Measurements from ENCODE around the gene APOA4.

The APOA4 gene

DNA sequence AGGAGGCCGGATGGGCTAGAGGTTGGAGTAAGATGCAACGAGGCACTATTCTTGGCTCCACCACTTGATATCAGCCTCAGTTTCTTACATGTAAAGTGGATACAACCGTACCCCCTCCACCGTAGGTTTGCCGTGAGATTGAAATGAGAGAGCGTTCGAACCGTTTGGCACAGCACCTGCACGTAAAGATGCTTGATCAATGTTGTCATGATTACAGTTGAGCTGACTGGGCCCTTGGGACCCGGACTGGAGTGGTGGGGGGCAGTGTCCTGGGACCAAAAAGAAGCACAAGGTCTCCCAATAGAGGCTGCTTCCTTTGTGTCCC lies 10.3 kb upstream of the APOA4 start:
- ATAC-seq (replicated peaks; ENCODE audit: extremely low read depth, poor library complexity, severe bottlenecking), result no peak
- no peak for DNase-seq (ENCODE audit: low spot score in 2 of 2)
- H3K4me1 Mint-ChIP-seq, result peaks cover 17% of the 10 kb centered on the region
- no peak overlapping the region for H3K4me3 Mint-ChIP-seq
- peaks cover 3% of the 10 kb centered on the region for H3K36me3 Mint-ChIP-seq (ENCODE audit: insufficient read depth)
- H3K27me3 Mint-ChIP-seq, result no peaks in the 10 kb centered on the region
- H3K9me3 Mint-ChIP-seq, result no peaks in the 10 kb centered on the region
- no peak overlapping the region for H3K27ac Mint-ChIP-seq (ENCODE audit: low read depth)

DNA sequence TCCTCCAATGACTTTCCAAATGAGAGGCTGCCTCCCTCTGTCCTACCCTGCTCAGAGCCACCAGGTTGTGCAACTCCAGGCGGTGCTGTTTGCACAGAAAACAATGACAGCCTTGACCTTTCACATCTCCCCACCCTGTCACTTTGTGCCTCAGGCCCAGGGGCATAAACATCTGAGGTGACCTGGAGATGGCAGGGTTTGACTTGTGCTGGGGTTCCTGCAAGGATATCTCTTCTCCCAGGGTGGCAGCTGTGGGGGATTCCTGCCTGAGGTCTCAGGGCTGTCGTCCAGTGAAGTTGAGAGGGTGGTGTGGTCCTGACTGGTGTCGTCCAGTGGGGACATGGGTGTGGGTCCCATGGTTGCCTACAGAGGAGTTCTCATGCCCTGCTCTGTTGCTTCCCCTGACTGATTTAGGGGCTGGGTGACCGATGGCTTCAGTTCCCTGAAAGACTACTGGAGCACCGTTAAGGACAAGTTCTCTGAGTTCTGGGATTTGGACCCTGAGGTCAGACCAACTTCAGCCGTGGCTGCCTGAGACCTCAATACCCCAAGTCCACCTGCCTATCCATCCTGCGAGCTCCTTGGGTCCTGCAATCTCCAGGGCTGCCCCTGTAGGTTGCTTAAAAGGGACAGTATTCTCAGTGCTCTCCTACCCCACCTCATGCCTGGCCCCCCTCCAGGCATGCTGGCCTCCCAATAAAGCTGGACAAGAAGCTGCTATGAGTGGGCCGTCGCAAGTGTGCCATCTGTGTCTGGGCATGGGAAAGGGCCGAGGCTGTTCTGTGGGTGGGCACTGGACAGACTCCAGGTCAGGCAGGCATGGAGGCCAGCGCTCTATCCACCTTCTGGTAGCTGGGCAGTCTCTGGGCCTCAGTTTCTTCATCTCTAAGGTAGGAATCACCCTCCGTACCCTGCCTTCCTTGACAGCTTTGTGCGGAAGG lies 9.5 kb upstream of the APOA4 start:
- no peak for ATAC-seq (replicated peaks; ENCODE audit: extremely low read depth, poor library complexity, severe bottlenecking)
- H3K36me3 Mint-ChIP-seq (ENCODE audit: insufficient read depth), result peaks cover 3% of the 10 kb centered on the region
- no peaks in the 10 kb centered on the region for H3K27me3 Mint-ChIP-seq
- H3K27ac Mint-ChIP-seq (ENCODE audit: low read depth), result no peak overlapping the region
- DNase-seq (ENCODE audit: low spot score in 2 of 2), result no peak
- no peak overlapping the region for H3K4me3 Mint-ChIP-seq
- peaks cover 17% of the 10 kb centered on the region for H3K4me1 Mint-ChIP-seq
- no peaks in the 10 kb centered on the region for H3K9me3 Mint-ChIP-seq

DNA sequence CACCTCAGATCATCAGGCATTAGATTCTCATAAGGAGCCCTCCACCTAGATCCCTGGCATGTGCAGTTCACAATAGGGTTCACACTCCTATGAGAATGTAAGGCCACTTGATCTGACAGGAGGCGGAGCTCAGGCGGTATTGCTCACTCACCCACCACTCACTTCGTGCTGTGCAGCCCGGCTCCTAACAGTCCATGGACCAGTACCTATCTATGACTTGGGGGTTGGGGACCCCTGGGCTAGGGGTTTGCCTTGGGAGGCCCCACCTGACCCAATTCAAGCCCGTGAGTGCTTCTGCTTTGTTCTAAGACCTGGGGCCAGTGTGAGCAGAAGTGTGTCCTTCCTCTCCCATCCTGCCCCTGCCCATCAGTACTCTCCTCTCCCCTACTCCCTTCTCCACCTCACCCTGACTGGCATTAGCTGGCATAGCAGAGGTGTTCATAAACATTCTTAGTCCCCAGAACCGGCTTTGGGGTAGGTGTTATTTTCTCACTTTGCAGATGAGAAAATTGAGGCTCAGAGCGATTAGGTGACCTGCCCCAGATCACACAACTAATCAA lies 8.8 kb upstream of the APOA4 start:
- Mint-ChIP-seq H3K27ac (ENCODE audit: low read depth) (no peak overlapping the region), H3K9me3 (no peaks in the 10 kb centered on the region)
- no peak for ATAC-seq (replicated peaks; ENCODE audit: extremely low read depth, poor library complexity, severe bottlenecking)

DNA sequence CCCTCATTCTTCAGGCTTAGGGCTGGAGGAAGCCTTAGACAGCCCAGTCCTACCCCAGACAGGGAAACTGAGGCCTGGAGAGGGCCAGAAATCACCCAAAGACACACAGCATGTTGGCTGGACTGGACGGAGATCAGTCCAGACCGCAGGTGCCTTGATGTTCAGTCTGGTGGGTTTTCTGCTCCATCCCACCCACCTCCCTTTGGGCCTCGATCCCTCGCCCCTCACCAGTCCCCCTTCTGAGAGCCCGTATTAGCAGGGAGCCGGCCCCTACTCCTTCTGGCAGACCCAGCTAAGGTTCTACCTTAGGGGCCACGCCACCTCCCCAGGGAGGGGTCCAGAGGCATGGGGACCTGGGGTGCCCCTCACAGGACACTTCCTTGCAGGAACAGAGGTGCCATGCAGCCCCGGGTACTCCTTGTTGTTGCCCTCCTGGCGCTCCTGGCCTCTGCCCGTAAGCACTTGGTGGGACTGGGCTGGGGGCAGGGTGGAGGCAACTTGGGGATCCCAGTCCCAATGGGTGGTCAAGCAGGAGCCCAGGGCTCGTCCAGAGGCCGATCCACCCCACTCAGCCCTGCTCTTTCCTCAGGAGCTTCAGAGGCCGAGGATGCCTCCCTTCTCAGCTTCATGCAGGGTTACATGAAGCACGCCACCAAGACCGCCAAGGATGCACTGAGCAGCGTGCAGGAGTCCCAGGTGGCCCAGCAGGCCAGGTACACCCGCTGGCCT lies 7.2 kb upstream of the APOA4 start:
- H3K9me3 Mint-ChIP-seq, result no peaks in the 10 kb centered on the region
- H3K27me3 Mint-ChIP-seq, result no peaks in the 10 kb centered on the region
- no peak for DNase-seq (ENCODE audit: low spot score in 2 of 2)
- H3K4me1 Mint-ChIP-seq, result peaks cover 8% of the 10 kb centered on the region
- no peaks in the 10 kb centered on the region for H3K36me3 Mint-ChIP-seq (ENCODE audit: insufficient read depth)
- ATAC-seq (replicated peaks; ENCODE audit: extremely low read depth, poor library complexity, severe bottlenecking), result no peak
- no peak overlapping the region for H3K4me3 Mint-ChIP-seq
- no peak overlapping the region for H3K27ac Mint-ChIP-seq (ENCODE audit: low read depth)

More for the DNA sequence above, 8.8 kb upstream of the APOA4 start:
- DNase-seq (ENCODE audit: low spot score in 2 of 2), result no peak
- Mint-ChIP-seq H3K36me3 (ENCODE audit: insufficient read depth) (peaks cover 3% of the 10 kb centered on the region), H3K4me1 (peaks cover 17% of the 10 kb centered on the region), H3K27me3 (no peaks in the 10 kb centered on the region), H3K4me3 (no peak overlapping the region)

DNA sequence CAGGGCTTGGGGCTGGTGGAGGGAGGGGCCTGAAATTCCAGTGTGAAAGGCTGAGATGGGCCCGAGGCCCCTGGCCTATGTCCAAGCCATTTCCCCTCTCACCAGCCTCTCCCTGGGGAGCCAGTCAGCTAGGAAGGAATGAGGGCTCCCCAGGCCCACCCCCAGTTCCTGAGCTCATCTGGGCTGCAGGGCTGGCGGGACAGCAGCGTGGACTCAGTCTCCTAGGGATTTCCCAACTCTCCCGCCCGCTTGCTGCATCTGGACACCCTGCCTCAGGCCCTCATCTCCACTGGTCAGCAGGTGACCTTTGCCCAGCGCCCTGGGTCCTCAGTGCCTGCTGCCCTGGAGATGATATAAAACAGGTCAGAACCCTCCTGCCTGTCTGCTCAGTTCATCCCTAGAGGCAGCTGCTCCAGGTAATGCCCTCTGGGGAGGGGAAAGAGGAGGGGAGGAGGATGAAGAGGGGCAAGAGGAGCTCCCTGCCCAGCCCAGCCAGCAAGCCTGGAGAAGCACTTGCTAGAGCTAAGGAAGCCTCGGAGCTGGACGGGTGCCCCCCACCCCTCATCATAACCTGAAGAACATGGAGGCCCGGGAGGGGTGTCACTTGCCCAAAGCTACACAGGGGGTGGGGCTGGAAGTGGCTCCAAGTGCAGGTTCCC lies 6.5 kb upstream of the APOA4 start, which contains the start of gene APOC3:
TSS of gene APOC3 (plus strand) at position 383 of the 659 bp plus-strand sequence. CDS start 676 bp downstream, outside the sequence.
- ATAC-seq (replicated peaks; ENCODE audit: extremely low read depth, poor library complexity, severe bottlenecking), result no peak
- H3K27ac Mint-ChIP-seq (ENCODE audit: low read depth), result no peak within 1 kb of the TSS
- H3K27me3 Mint-ChIP-seq, result no peaks in the 10 kb centered on the region
- no peaks in the 10 kb centered on the region for H3K9me3 Mint-ChIP-seq
- DNase-seq (ENCODE audit: low spot score in 2 of 2), result no peak
- H3K36me3 Mint-ChIP-seq (ENCODE audit: insufficient read depth), result no peaks in the 10 kb centered on the region
- H3K4me1 Mint-ChIP-seq, result peaks cover under 1% of the 10 kb centered on the region
- H3K4me3 Mint-ChIP-seq, result no peak within 1 kb of the TSS

DNA sequence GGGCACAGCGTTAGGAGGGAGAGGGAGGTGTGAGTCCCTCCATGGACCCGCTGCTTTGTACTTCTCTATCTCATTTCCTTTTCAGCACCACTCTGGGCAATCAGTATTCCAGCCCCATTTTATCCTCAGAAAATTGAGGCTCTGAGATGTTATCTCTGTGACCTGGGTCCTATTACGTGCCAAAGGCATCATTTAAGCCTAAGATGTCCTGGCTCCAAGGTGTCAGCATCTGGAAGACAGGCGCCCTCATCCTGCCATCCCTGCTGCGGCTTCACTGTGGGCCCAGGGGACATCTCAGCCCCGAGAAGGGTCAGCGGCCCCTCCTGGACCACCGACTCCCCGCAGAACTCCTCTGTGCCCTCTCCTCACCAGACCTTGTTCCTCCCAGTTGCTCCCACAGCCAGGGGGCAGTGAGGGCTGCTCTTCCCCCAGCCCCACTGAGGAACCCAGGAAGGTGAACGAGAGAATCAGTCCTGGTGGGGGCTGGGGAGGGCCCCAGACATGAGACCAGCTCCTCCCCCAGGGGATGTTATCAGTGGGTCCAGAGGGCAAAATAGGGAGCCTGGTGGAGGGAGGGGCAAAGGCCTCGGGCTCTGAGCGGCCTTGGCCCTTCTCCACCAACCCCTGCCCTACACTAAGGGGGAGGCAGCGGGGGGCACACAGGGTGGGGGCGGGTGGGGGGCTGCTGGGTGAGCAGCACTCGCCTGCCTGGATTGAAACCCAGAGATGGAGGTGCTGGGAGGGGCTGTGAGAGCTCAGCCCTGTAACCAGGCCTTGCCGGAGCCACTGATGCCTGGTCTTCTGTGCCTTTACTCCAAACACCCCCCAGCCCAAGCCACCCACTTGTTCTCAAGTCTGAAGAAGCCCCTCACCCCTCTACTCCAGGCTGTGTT lies 5.8 kb upstream of the APOA4 start:
- DNase-seq (ENCODE audit: low spot score in 2 of 2), result no peak
- H3K27me3 Mint-ChIP-seq, result no peaks in the 10 kb centered on the region
- H3K27ac Mint-ChIP-seq (ENCODE audit: low read depth), result no peak overlapping the region
- H3K4me1 Mint-ChIP-seq, result no peaks in the 10 kb centered on the region
- no peaks in the 10 kb centered on the region for H3K36me3 Mint-ChIP-seq (ENCODE audit: insufficient read depth)
- no peaks in the 10 kb centered on the region for H3K9me3 Mint-ChIP-seq
- H3K4me3 Mint-ChIP-seq, result no peak overlapping the region
- no peak for ATAC-seq (replicated peaks; ENCODE audit: extremely low read depth, poor library complexity, severe bottlenecking)

DNA sequence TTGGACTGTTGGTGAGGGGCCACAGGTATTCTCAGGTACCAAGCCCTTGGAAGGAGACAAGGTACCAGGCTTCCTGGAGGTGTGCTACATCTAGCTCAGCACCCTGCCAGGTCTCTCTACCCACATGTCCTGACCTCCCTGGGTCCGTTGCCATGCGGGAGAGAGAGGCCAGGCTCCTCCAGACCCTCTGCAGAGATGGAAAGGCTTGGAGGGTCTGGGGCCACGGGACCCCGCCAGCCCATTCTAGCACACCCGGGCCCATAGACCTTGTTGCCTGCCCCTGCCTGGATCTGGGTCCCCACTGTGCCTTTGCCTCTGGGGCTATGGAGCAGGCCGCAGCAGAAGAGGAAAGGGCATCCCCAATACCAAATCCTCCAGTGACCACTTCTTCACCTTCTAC lies 4.4 kb upstream of the APOA4 start:
- H3K4me1 Mint-ChIP-seq, result no peaks in the 10 kb centered on the region
- ATAC-seq (replicated peaks; ENCODE audit: extremely low read depth, poor library complexity, severe bottlenecking) (no peak), DNase-seq (ENCODE audit: low spot score in 2 of 2) (no peak)
- no peak overlapping the region for H3K4me3 Mint-ChIP-seq
- H3K36me3 Mint-ChIP-seq (ENCODE audit: insufficient read depth), result no peaks in the 10 kb centered on the region
- H3K27me3 Mint-ChIP-seq, result no peaks in the 10 kb centered on the region
- H3K27ac Mint-ChIP-seq (ENCODE audit: low read depth), result no peak overlapping the region
- no peaks in the 10 kb centered on the region for H3K9me3 Mint-ChIP-seq

DNA sequence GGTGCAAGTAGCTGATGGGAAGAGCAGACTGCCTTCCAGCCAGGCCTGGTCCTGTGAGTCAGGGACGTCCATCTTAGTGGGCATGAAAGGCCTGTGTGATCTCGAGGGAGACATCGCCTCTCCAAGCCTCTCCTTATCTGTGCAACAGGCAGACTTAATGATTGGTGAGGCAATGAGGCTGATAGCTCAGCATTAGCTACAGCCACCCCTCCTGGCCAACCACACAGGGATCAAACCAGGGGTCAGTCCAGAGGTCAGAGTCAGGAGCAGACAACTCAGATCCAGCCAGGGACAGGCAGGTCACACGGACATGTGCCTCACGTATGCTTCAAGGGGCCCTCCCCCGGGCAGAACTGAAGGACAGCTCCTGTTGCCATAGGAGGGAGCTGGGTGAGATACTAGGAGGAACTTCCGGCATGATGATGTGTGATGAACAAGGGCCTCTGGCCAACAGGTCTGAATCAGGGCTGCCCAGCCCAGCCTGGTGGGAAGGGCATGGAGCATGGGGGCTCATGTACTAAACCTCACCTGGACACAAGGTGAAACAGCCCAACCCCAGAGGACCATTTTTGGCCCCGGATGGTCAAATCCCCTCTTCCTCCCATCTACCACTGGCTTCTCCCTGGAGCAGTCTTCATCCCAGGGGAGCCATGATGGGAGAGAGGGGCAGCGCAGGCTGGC lies 3.8 kb upstream of the APOA4 start:
- Mint-ChIP-seq H3K36me3 (ENCODE audit: insufficient read depth) (no peaks in the 10 kb centered on the region), H3K27me3 (no peaks in the 10 kb centered on the region), H3K4me3 (no peak overlapping the region), H3K4me1 (no peaks in the 10 kb centered on the region), H3K9me3 (no peaks in the 10 kb centered on the region), H3K27ac (ENCODE audit: low read depth) (no peak overlapping the region)
- ATAC-seq (replicated peaks; ENCODE audit: extremely low read depth, poor library complexity, severe bottlenecking) (no peak), DNase-seq (ENCODE audit: low spot score in 2 of 2) (no peak)

DNA sequence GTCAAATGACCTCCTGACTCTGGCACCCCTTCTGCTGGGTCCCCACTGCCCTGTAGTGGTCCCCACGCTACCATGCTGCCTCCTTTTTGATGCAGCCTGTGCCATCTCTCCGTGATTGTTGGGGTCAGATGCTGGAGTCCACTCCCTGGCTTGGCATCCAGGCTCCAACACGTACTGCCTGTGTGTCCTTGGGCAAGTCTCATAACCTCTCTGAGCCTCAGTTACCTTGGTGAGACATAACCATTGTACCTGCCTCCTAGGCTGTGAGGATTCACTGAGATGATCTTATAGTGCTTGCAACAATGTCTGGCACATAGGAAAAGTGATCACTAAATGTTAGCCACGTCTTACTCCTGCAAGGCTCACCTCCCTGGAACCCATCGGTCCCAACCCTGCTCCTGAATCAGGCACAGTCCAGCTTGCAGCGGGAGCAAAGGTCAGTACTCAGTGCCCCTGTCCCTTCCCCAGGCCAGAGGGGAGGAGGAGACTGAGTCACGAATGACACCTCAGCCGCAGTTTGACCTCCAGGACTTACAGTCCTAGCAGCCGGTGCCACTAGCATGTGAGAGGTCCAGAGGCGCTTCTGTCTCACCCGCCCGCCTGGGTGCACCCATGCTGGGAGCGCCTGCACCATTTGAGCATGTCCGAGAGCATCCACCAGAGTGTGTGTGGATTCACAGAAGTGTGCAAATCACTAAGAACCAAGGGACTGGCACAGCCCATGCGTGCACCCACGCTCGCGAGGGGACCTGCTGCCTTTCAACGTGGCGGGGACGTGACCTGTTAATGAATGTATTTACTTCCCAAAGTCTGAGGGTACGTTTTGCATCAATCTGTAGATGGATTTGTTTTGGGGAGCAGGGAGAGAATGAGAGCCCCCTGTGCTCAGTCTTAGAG lies 3.0 kb upstream of the APOA4 start:
- no peak overlapping the region for H3K27ac Mint-ChIP-seq (ENCODE audit: low read depth)
- ATAC-seq (replicated peaks; ENCODE audit: extremely low read depth, poor library complexity, severe bottlenecking) (no peak), DNase-seq (ENCODE audit: low spot score in 2 of 2) (no peak)
- no peaks in the 10 kb centered on the region for H3K9me3 Mint-ChIP-seq
- no peaks in the 10 kb centered on the region for H3K27me3 Mint-ChIP-seq
- no peak overlapping the region for H3K4me3 Mint-ChIP-seq
- H3K4me1 Mint-ChIP-seq, result no peaks in the 10 kb centered on the region
- H3K36me3 Mint-ChIP-seq (ENCODE audit: insufficient read depth), result no peaks in the 10 kb centered on the region

DNA sequence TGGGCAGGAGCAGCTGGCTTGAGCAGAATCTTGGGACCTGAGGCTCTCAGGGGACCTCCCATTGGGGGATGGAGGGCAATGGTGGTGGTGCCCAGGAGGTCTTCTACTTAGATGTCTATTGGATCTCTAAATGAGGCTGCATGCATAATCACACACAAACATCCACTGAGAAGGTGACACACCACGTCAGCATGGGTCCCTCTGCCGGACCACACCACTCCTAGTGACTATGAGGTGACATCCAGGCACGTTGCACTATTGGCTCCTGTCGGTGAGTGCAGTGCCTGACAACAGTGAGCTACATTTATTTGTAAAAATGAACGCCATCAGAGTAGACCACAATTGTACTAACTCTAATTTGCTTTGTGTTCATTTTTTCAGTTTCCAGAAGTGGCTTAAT lies 2.3 kb upstream of the APOA4 start:
- no peak overlapping the region for H3K4me3 Mint-ChIP-seq
- no peaks in the 10 kb centered on the region for H3K4me1 Mint-ChIP-seq
- H3K27ac Mint-ChIP-seq (ENCODE audit: low read depth), result no peak overlapping the region
- ATAC-seq (replicated peaks; ENCODE audit: extremely low read depth, poor library complexity, severe bottlenecking) (no peak), DNase-seq (ENCODE audit: low spot score in 2 of 2) (no peak)
- H3K36me3 Mint-ChIP-seq (ENCODE audit: insufficient read depth), result no peaks in the 10 kb centered on the region
- H3K27me3 Mint-ChIP-seq, result no peaks in the 10 kb centered on the region
- no peaks in the 10 kb centered on the region for H3K9me3 Mint-ChIP-seq

DNA sequence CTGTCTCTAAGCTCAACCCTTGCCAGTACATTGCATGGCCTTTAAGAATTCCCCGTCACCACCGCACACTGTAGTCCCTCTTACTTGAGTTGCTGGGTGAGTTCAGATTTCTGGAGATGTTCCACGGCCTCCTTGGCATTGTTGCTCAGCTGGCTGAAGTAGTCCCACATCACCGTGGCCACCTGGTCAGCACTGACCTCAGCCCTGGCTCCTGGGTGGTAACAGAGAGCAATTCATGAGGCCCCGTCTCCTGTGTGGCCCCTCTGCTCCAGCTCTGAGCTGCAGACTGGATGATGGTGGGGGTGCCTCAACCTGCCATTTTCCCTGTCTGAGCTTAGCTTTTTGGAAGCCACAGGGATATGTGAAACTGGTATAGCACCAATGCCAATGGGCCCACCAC lies 529 bp downstream of the APOA4 start:
- Mint-ChIP-seq H3K36me3 (ENCODE audit: insufficient read depth) (no peaks in the 10 kb centered on the region), H3K27me3 (no peaks in the 10 kb centered on the region), H3K4me1 (no peaks in the 10 kb centered on the region), H3K4me3 (no peak overlapping the region), H3K27ac (ENCODE audit: low read depth) (no peak overlapping the region), H3K9me3 (no peaks in the 10 kb centered on the region)
- no peak for DNase-seq (ENCODE audit: low spot score in 2 of 2)
- ATAC-seq (replicated peaks; ENCODE audit: extremely low read depth, poor library complexity, severe bottlenecking), result no peak

All from central memory CD8-positive, alpha-beta T cell (primary cell).